Glutamatergic neuron (in vitro differentiated cells): ENCODE data around the gene GKN1. TPM values are rescaled to one million over a fixed set of nuclear protein-coding genes. Genes with fewer than 3 reads are reported as not detected.
"Not testable (repeated sequence)": the region's sequence is repeated elsewhere in the genome, so short reads cannot be mapped to it uniquely, and the experiment has no call there.

Experiments
- DNase-seq: peaks from one replicate; pipeline ENCODE4 v3.0.0; 2022
- H3K27ac Mint-ChIP-seq: one replicate; pipeline ENCODE4 v1.8.0; 2020; ENCODE audit warnings: mild to moderate bottlenecking, mixed read lengths, inconsistent platforms; ENCODE audit not compliant: unreplicated experiment
- H3K27me3 Mint-ChIP-seq: one replicate; pipeline ENCODE4 v1.8.0; 2020; ENCODE audit warnings: mild to moderate bottlenecking, moderate library complexity, mixed read lengths, inconsistent platforms; ENCODE audit not compliant: unreplicated experiment
- H3K36me3 Mint-ChIP-seq: one replicate; pipeline ENCODE4 v1.8.0; 2020; ENCODE audit warnings: mild to moderate bottlenecking, mixed read lengths, inconsistent platforms; ENCODE audit not compliant: unreplicated experiment
- H3K4me1 Mint-ChIP-seq: one replicate; pipeline ENCODE4 v1.8.0; 2020; ENCODE audit warnings: mild to moderate bottlenecking, low read depth, mixed read lengths, inconsistent platforms; ENCODE audit not compliant: unreplicated experiment
- H3K4me3 Mint-ChIP-seq: one replicate; pipeline ENCODE4 v1.8.0; 2020; ENCODE audit warnings: mild to moderate bottlenecking, mixed read lengths, inconsistent platforms; ENCODE audit not compliant: unreplicated experiment
- H3K9me3 Mint-ChIP-seq: one replicate; pipeline ENCODE4 v1.8.0; 2020; ENCODE audit warnings: mild to moderate bottlenecking, moderate library complexity, mixed read lengths, inconsistent platforms; ENCODE audit not compliant: unreplicated experiment
- CTCF ChIP-seq: fragments of 200-600 bp; sonication (generic); IDR thresholded peaks from one replicate; pipeline ENCODE4 v1.5.0; 2021; ENCODE audit not compliant: partially characterized antibody, unreplicated experiment
- total RNA-seq: library from RNA; stranded (reverse); fragmentation: NEBNext Ultra II Directional; extraction: Animal tissue kit (Norgen Biotek cat#: 25700); gene quantifications from one replicate; pipeline ENCODE4 v1.2.1, GENCODE V29; 2021; ENCODE audit not compliant: unreplicated experiment

The GKN1 gene
- total RNA-seq, 1 donor from 2014 or later: not detected

GRCh38 chr2:68952887-68953521 is 21.4 kb upstream of the GKN1 start, which contains the start of gene GKN2:
Gene GKN2 (minus strand): TSS chr2:68952893. CDS start chr2:68952861, 32 bp downstream.
- no peaks in the 10 kb centered on the region for H3K9me3 Mint-ChIP-seq
- H3K27me3 Mint-ChIP-seq: peaks cover 2% of the 10 kb centered on the region
- H3K36me3 Mint-ChIP-seq: no peaks in the 10 kb centered on the region
- DNase-seq: no peak
- H3K4me3 Mint-ChIP-seq: no peak within 1 kb of the TSS
- no peak within 1 kb of the TSS for H3K27ac Mint-ChIP-seq
- no peak for TF ChIP-seq CTCF
- H3K4me1 Mint-ChIP-seq: no peaks in the 10 kb centered on the region

GRCh38 chr2:68955432-68955831 is 19.0 kb upstream of the GKN1 start:
- H3K4me3 Mint-ChIP-seq, H3K27me3 Mint-ChIP-seq, H3K9me3 Mint-ChIP-seq, H3K27ac Mint-ChIP-seq, DNase-seq, H3K4me1 Mint-ChIP-seq, H3K36me3 Mint-ChIP-seq: not testable (repeated sequence)

- Mint-ChIP-seq H3K4me1 (no peaks in the 10 kb centered on the region), H3K9me3 (no peaks in the 10 kb centered on the region), H3K36me3 (no peaks in the 10 kb centered on the region), H3K27ac (no peak overlapping the region), H3K27me3 (no peaks in the 10 kb centered on the region), H3K4me3 (no peak overlapping the region)
- no peak for TF ChIP-seq CTCF
- no peak for DNase-seq
These were observed 15.4 kb upstream of the GKN1 start for GRCh38 chr2:68959001-68959400.

GRCh38 chr2:68961380-68961779 is 13.1 kb upstream of the GKN1 start:
- Mint-ChIP-seq H3K4me1 (no peaks in the 10 kb centered on the region), H3K27ac (no peak overlapping the region), H3K27me3 (no peaks in the 10 kb centered on the region), H3K9me3 (no peaks in the 10 kb centered on the region), H3K36me3 (no peaks in the 10 kb centered on the region), H3K4me3 (no peak overlapping the region)
- TF ChIP-seq CTCF: no peak
- no peak for DNase-seq

- DNase-seq: no peak
- Mint-ChIP-seq H3K27me3 (no peaks in the 10 kb centered on the region), H3K4me1 (peaks cover 9% of the 10 kb centered on the region), H3K36me3 (no peaks in the 10 kb centered on the region), H3K4me3 (no peak overlapping the region), H3K27ac (no peak overlapping the region), H3K9me3 (no peaks in the 10 kb centered on the region)
- TF ChIP-seq CTCF: no peak
These were observed 10.2 kb upstream of the GKN1 start for GRCh38 chr2:68964282-68964681.
